ENCODE results near the gene ARHGAP9.
A peak's percentile ranks its signal among the peaks of the same experiment; 100 is the strongest.

The ARHGAP9 gene

DNA sequence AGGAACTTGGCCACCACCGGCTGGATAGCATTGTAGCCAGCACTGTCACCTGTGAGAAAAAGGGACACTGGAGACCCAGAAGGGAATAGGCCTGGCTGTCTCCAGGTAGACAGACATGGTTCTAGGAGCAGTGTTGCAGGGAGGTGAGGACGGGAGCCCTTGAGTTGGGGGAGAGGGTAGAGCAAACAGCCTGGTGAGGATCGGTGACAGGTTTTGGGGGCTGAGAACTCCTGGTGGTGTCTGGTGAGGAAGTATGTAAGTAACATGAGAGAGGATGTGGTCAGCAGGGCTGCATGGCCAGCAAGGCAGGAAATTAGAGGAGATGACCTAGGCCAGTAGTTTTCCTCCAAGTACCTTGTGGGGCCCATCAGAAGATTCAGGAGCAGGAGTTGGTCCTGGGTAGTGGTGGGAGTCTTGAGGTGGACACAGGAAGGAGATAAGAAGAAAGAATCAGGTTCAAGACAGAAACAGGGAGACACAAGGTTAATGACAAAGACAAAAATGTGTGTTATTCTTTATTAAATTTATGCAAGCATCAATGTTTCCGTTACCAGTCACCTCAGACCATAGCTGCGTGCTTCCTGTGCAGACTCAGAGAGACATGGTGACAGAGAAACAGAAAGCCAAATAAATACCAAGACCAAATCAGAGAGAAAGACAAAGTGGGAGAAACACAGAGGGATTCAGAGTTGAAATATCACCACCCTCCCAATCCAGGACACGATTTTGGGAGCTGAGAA lies at the start of gene ARHGAP9:
Gene ARHGAP9, minus strand, starts transcription at position 491 of the 740 bp plus-strand sequence. Its CDS starts 460 bp downstream, at position 31.
- TF ChIP-seq, protein P1, sequence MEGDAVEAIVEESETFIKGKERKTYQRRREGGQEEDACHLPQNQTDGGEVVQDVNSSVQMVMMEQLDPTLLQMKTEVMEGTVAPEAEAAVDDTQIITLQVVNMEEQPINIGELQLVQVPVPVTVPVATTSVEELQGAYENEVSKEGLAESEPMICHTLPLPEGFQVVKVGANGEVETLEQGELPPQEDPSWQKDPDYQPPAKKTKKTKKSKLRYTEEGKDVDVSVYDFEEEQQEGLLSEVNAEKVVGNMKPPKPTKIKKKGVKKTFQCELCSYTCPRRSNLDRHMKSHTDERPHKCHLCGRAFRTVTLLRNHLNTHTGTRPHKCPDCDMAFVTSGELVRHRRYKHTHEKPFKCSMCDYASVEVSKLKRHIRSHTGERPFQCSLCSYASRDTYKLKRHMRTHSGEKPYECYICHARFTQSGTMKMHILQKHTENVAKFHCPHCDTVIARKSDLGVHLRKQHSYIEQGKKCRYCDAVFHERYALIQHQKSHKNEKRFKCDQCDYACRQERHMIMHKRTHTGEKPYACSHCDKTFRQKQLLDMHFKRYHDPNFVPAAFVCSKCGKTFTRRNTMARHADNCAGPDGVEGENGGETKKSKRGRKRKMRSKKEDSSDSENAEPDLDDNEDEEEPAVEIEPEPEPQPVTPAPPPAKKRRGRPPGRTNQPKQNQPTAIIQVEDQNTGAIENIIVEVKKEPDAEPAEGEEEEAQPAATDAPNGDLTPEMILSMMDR (IDR thresholded peaks at IDR 0.05; ENCODE audit: extremely low read depth, missing control alignments) = no peak
- DNase-seq (ENCODE audit: low spot score) = peak; percentile 78

DNA sequence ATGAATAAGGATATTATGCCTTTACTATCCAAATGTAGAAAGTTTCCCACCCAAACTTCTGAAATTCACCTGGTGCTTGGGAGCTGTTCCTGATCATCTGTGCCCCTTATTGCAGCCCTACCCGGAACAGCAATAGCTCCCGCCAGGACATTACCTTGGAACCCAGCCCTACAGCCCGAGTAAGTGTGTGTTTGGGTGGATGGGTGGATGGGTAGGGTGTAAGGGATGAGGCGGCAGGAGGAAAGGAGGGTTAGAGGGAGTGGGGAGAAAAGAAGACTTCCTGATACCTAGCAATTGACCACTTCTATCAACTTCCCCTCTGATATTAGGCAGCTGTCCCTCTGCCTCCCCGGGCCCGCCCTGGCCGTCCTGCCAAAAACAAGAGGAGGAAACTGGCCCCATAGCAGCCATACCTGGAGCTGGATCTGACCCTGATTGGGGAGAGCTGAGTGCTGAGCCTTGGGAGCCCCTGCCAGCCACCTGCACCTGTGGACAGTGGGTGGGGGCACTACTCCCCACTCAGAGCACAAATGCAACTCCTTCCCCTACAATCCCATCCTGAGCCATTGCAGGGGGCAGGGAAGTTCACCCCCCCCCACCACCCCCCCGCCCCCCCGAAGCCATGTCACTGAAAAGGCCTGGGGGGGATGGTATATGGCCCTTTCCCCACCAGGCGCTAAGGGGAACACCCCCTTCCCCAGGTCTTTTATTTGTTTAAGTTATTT lies 49.3 kb upstream of the ARHGAP9 start:
- TF ChIP-seq, protein P1 (IDR thresholded peaks at IDR 0.05; ENCODE audit: extremely low read depth, missing control alignments) = no peak
- DNase-seq (ENCODE audit: low spot score) = no peak

DNA sequence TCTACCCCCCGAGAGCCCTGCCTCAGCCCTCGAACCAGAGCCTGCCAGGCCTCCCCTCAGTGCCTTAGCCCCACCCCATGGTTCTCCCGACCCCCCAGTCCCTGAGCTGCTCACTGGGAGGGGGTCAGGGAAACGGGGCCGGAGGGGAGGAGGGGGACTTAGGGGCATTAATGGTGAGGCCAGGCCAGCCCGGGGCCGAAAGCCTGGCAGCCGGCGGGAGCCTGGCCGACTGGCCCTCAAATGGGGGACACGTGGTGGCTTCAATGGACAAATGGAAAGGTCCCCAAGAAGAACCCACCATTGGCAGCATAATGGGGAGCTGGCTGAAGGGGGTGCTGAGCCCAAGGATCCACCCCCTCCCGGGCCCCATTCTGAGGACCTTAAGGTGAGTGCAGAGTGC lies 48.5 kb upstream of the ARHGAP9 start:
- TF ChIP-seq, protein P1 (IDR thresholded peaks at IDR 0.05; ENCODE audit: extremely low read depth, missing control alignments) = no peak
- no peak for DNase-seq (ENCODE audit: low spot score)

- TF ChIP-seq, protein P1 (IDR thresholded peaks at IDR 0.05; ENCODE audit: extremely low read depth, missing control alignments) = no peak
- DNase-seq (ENCODE audit: low spot score) = no peak
Measured at GRCh38 chr12:57527184-57527583, 47.5 kb upstream of the ARHGAP9 start.

- TF ChIP-seq, protein P1 (IDR thresholded peaks at IDR 0.05; ENCODE audit: extremely low read depth, missing control alignments) = no peak
- no peak for DNase-seq (ENCODE audit: low spot score)
Measured at GRCh38 chr12:57526477-57527126, 46.9 kb upstream of the ARHGAP9 start.

DNA sequence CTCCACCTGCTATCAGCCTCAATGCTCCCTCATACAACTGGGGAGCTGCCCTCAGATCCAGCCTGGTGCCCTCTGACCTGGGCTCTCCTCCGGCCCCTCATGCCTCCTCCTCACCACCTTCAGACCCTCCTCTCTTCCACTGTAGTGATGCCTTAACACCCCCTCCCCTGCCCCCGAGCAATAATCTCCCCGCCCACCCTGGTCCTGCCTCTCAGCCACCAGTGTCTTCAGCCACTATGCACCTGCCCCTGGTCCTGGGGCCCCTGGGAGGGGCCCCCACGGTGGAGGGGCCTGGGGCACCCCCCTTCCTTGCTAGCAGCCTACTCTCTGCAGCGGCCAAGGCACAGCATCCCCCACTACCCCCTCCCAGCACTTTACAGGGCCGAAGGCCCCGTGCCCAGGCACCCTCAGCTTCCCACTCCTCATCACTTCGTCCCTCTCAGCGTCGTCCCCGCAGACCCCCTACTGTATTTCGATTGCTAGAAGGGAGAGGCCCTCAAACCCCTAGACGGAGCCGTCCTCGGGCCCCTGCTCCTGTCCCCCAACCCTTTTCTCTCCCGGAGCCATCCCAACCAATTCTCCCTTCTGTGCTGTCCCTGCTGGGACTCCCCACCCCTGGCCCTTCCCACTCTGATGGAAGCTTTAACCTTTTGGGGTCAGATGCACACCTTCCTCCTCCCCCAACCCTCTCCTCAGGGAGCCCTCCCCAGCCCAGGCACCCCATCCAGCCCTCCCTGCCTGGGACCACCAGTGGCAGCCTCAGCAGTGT lies 46.1 kb upstream of the ARHGAP9 start:
- DNase-seq (ENCODE audit: low spot score) = no peak
- TF ChIP-seq, protein P1 (IDR thresholded peaks at IDR 0.05; ENCODE audit: extremely low read depth, missing control alignments) = no peak
